ENCODE measurements around the gene CTDSPL2.
"Not testable (repeated sequence)": the region's sequence is repeated elsewhere in the genome, so short reads cannot be mapped to it uniquely, and the experiment has no call there.

CTDSPL2 gene

GRCh38 chr15:44426975-44427755 is at the start of gene CTDSPL2:
Gene CTDSPL2, plus strand, starts transcription at chr15:44427629. Its CDS starts 31,386 bp downstream, at chr15:44459015.
- DNase-seq (ENCODE audit: low read depth in 2 of 2): peak; percentile 86 to 88

- no peak for DNase-seq (ENCODE audit: low read depth in 2 of 2)
These were observed 46.2 kb upstream of the CTDSPL2 start for GRCh38 chr15:44381236-44381635.

- no peak for DNase-seq (ENCODE audit: low read depth in 2 of 2)
These were observed 42.0 kb upstream of the CTDSPL2 start for GRCh38 chr15:44385344-44385942.

GRCh38 chr15:44394062-44394461 is 33.4 kb upstream of the CTDSPL2 start:
- DNase-seq (ENCODE audit: low read depth in 2 of 2): no peak

- no peak for DNase-seq (ENCODE audit: low read depth in 2 of 2)
These were observed 32.9 kb upstream of the CTDSPL2 start for GRCh38 chr15:44394562-44394961.

- no peak for DNase-seq (ENCODE audit: low read depth in 2 of 2)
These were observed 29.6 kb upstream of the CTDSPL2 start for GRCh38 chr15:44397869-44398268.

GRCh38 chr15:44414001-44414400 is 13.4 kb upstream of the CTDSPL2 start:
- no peak for DNase-seq (ENCODE audit: low read depth in 2 of 2)

GRCh38 chr15:44427756-44428724 is 611 bp downstream of the CTDSPL2 start:
- DNase-seq (ENCODE audit: low read depth in 2 of 2): no peak

GRCh38 chr15:44435893-44436667 is 8.7 kb downstream of the CTDSPL2 start:
- no peak for DNase-seq (ENCODE audit: low read depth in 2 of 2)

GRCh38 chr15:44438402-44438801 is 11.0 kb downstream of the CTDSPL2 start:
- no peak for DNase-seq (ENCODE audit: low read depth in 2 of 2)

- no peak for DNase-seq (ENCODE audit: low read depth in 2 of 2)
These were observed 13.7 kb downstream of the CTDSPL2 start for GRCh38 chr15:44441095-44441501.

- no peak for DNase-seq (ENCODE audit: low read depth in 2 of 2)
These were observed 16.1 kb downstream of the CTDSPL2 start for GRCh38 chr15:44443515-44443914.

- DNase-seq (ENCODE audit: low read depth in 2 of 2): no peak
These were observed 20.4 kb downstream of the CTDSPL2 start for GRCh38 chr15:44447772-44448376.

- DNase-seq (ENCODE audit: low read depth in 2 of 2): no peak
These were observed 22.7 kb downstream of the CTDSPL2 start for GRCh38 chr15:44450172-44450571.

- not testable (repeated sequence) for DNase-seq (ENCODE audit: low read depth in 2 of 2)
These were observed 26.3 kb downstream of the CTDSPL2 start for GRCh38 chr15:44453578-44454283.

GRCh38 chr15:44458429-44458828 is 31.0 kb downstream of the CTDSPL2 start:
- no peak for DNase-seq (ENCODE audit: low read depth in 2 of 2)

- no peak for DNase-seq (ENCODE audit: low read depth in 2 of 2)
These were observed 41.4 kb downstream of the CTDSPL2 start for GRCh38 chr15:44468709-44469385.

- DNase-seq (ENCODE audit: low read depth in 2 of 2): no peak
These were observed 44.5 kb downstream of the CTDSPL2 start for GRCh38 chr15:44471885-44472455.

- no peak for DNase-seq (ENCODE audit: low read depth in 2 of 2)
These were observed 51.9 kb downstream of the CTDSPL2 start for GRCh38 chr15:44479343-44479742.
